ENCODE data around the gene C12orf50. TPM values are rescaled to one million over a fixed set of nuclear protein-coding genes. Genes with fewer than 3 reads are reported as not detected.

C12orf50 gene
- total and polyA plus RNA-seq, 2 of the 8 experiments (the other 6 are each of a cell fraction or from before 2014, with no cell fraction given) = not detected

GRCh38 chr12:87943762-87944161, 85.4 kb downstream of the C12orf50 start:
- no peaks in the 10 kb centered on the region for H3K23me2 ChIP-seq (ENCODE audit: low read depth, low read length)
- DNase-seq (ENCODE audit: low read depth in 1 of 2, low spot score in 2 of 2) = no peak
- H3K79me2 ChIP-seq (ENCODE audit: control insufficient read depth in 1 of 2, insufficient read depth in 2 of 2, low read length in 2 of 2) = no peaks in the 10 kb centered on the region
- no peak overlapping the region for H3K4me2 ChIP-seq (ENCODE audit: insufficient read depth in 1 of 2, low read depth in 2 of 2, low read length in 2 of 2)
- no peak overlapping the region for H3K23ac ChIP-seq (ENCODE audit: insufficient read length)
- no peak overlapping the region for H2AFZ ChIP-seq (ENCODE audit: low read length)
- no peak overlapping the region for H2BK20ac ChIP-seq (ENCODE audit: low read length)
- no peak overlapping the region for H3K4me3 ChIP-seq (ENCODE audit: extremely low read depth in 1 of 4, insufficient read depth in 2 of 4, low read depth in 3 of 4, low read length in 4 of 4)
- WGBS, 2 experiments (ENCODE audit: extremely low coverage in 1 of 2, insufficient coverage in 1 of 2, insufficient read length in 1 of 2, insufficient replicate concordance in 2 of 2, low coverage in 1 of 2, low lambda C conversion rate in 2 of 2, missing lambda C conversion rate in 1 of 2) = 98% methylated on average over 3 of the region's 3 CpGs; no CpG with 5 or more reads in 1 of the 2 experiments
- ChIA-PET POLR2A (ENCODE audit: partially characterized antibody) (no interaction called here), CTCF (ENCODE audit: partially characterized antibody) (interaction anchor here (1.2 to 2.0 kb wide), 3 partner anchors 9 to 16 kb away, joined by 3 to 6 read pairs (median 6); no protein-coding TSS in a partner anchor)
- H4K91ac ChIP-seq (replicated peaks; ENCODE audit: insufficient read length, low read length) = no peak overlapping the region
- no peak overlapping the region for H4K8ac ChIP-seq (ENCODE audit: extremely low read depth, insufficient read depth, low read length)
- no peak overlapping the region for H2BK120ac ChIP-seq (replicated peaks; ENCODE audit: low read depth, low read length)
- no peaks in the 10 kb centered on the region for H3K4me1 ChIP-seq (replicated peaks in 1 of 4; ENCODE audit: control insufficient read depth in 3 of 4, insufficient read depth in 4 of 4, low read length in 3 of 4)
- H3K79me1 ChIP-seq (ENCODE audit: low read depth, low read length) = no peaks in the 10 kb centered on the region
- H4K5ac ChIP-seq (ENCODE audit: insufficient read length, low read depth, low read length) = no peak overlapping the region
- no peak overlapping the region for H3K9ac ChIP-seq (replicated peaks in 1 of 4; ENCODE audit: extremely low read depth in 1 of 4, low read depth in 3 of 4, low read length in 3 of 4)
- H3K14ac ChIP-seq (ENCODE audit: insufficient read length) = no peak overlapping the region
- H3K27ac ChIP-seq (ENCODE audit: low read depth, low read length) = no peak overlapping the region
- no peak overlapping the region for H2BK15ac ChIP-seq (ENCODE audit: low read length)
- no peak overlapping the region for H2BK12ac ChIP-seq (ENCODE audit: low read depth, low read length)
- FAIRE-seq = no peak
- no peaks in the 10 kb centered on the region for H4K20me1 ChIP-seq (replicated peaks in 1 of 2; ENCODE audit: control insufficient read depth in 1 of 2, insufficient read depth in 2 of 2, low read length in 2 of 2)
- H3K36me3 ChIP-seq (ENCODE audit: control insufficient read depth in 2 of 4, insufficient read depth in 4 of 4, low read length in 3 of 4) = no peaks in the 10 kb centered on the region
- H3K27me3 ChIP-seq (replicated peaks in 1 of 4; ENCODE audit: control insufficient read depth in 3 of 4, extremely low read depth in 1 of 4, insufficient read depth in 3 of 4, low read length in 3 of 4) = no peaks in the 10 kb centered on the region
- H2AK5ac ChIP-seq (ENCODE audit: low read depth, low read length) = no peak overlapping the region
- H2BK5ac ChIP-seq (ENCODE audit: low read depth, low read length) = no peak overlapping the region
- no peaks in the 10 kb centered on the region for H3K9me3 ChIP-seq (ENCODE audit: insufficient read depth in 2 of 2, low read depth in 1 of 2, low read length in 1 of 2)
- H3K18ac ChIP-seq (ENCODE audit: extremely low read depth, low read length) = no peak overlapping the region
- no peak for TF ChIP-seq TAF1 (IDR thresholded peaks at IDR 0.05; ENCODE audit: low read depth, low read length)
- no peak overlapping the region for H3K4ac ChIP-seq (replicated peaks; ENCODE audit: insufficient read length, low read depth, low read length)
- H3K56ac ChIP-seq (replicated peaks; ENCODE audit: insufficient read length, low read depth, low read length) = no peak overlapping the region

All from H1 (cell line).